HFF-Myc (cell line): ENCODE results near the gene RAD51B.

ENCODE experiments used
- DNase-seq: peaks from one replicate; pipeline ENCODE4 v3.0.0-alpha.2; 2011; ENCODE audit warnings: low read depth; ENCODE audit errors: extremely low read depth
- H3K4me3 ChIP-seq: replicated peaks from 2 replicates; pipeline ENCODE4 v1.5.1; 2011; ENCODE audit warnings: low read depth, mild to moderate bottlenecking, control low read depth, low read length
- TF ChIP-seq, protein P1 (sequence below): IDR thresholded peaks from 2 replicates; pipeline ENCODE4 v1.5.1; 2012; ENCODE audit warnings: mild to moderate bottlenecking, low read depth, low read length, control low read depth; ENCODE audit errors: missing control alignments

The RAD51B gene

GRCh38 chr14:67819563-67820421 is at the start of gene RAD51B:
Gene RAD51B (plus strand): TSS chr14:67819779.
- peak; percentile 57 for DNase-seq
- H3K4me3 ChIP-seq: peak within 1 kb of the TSS; percentile 95
- TF ChIP-seq, protein P1, sequence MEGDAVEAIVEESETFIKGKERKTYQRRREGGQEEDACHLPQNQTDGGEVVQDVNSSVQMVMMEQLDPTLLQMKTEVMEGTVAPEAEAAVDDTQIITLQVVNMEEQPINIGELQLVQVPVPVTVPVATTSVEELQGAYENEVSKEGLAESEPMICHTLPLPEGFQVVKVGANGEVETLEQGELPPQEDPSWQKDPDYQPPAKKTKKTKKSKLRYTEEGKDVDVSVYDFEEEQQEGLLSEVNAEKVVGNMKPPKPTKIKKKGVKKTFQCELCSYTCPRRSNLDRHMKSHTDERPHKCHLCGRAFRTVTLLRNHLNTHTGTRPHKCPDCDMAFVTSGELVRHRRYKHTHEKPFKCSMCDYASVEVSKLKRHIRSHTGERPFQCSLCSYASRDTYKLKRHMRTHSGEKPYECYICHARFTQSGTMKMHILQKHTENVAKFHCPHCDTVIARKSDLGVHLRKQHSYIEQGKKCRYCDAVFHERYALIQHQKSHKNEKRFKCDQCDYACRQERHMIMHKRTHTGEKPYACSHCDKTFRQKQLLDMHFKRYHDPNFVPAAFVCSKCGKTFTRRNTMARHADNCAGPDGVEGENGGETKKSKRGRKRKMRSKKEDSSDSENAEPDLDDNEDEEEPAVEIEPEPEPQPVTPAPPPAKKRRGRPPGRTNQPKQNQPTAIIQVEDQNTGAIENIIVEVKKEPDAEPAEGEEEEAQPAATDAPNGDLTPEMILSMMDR: no peak

GRCh38 chr14:67773844-67774377 is 45.7 kb upstream of the RAD51B start:
- no peak for DNase-seq
- no peak overlapping the region for H3K4me3 ChIP-seq
- TF ChIP-seq, protein P1: no peak

- TF ChIP-seq, protein P1: no peak
- no peak for DNase-seq
Observed at GRCh38 chr14:67776653-67777322, 42.8 kb upstream of the RAD51B start.

GRCh38 chr14:67778792-67779191 is 40.8 kb upstream of the RAD51B start:
- no peak for DNase-seq
- TF ChIP-seq, protein P1: no peak
- H3K4me3 ChIP-seq: no peak overlapping the region

More at GRCh38 chr14:67776653-67777322, 42.8 kb upstream of the RAD51B start:
- H3K4me3 ChIP-seq: no peak overlapping the region

- H3K4me3 ChIP-seq: no peak overlapping the region
- TF ChIP-seq, protein P1: no peak
- no peak for DNase-seq
Observed at GRCh38 chr14:67782090-67782489, 37.5 kb upstream of the RAD51B start.

GRCh38 chr14:67784244-67784823 is 35.2 kb upstream of the RAD51B start:
- DNase-seq: no peak
- no peak overlapping the region for H3K4me3 ChIP-seq
- TF ChIP-seq, protein P1: no peak
